ENCODE data around the gene DOCK11.

GRCh38 chrX:118498755-118499154, 3.1 kb downstream of the DOCK11 start:
- TF ChIP-seq CTCF (IDR thresholded peaks at IDR 0.05; ENCODE audit: low read length) = no peak
- TF ChIP-seq EZH2 (IDR thresholded peaks at IDR 0.05; ENCODE audit: borderline replicate concordance, low read length) = no peak
